Body of pancreas (tissue), 4 donors: ENCODE results near the gene MGAT4B.

Experiments used
- CTCF ChIP-seq, 7 experiments: fragments of 450-650 bp in 4 of 7; fragments of 200-600 bp in 3 of 7; sonication (generic) in 3 of 7; IDR thresholded peaks; one replicate each; pipeline ENCODE4 v1.5.1; 2016 to 2019; ENCODE audit warnings: antibody characterized with exemption in 7 of 7
- POLR2A ChIP-seq, 3 donors: fragments of 450-650 bp; IDR thresholded peaks; one replicate each; pipeline ENCODE4 v1.6.1; 2016; ENCODE audit warnings: antibody characterized with exemption in 3 of 3, mild to moderate bottlenecking in 2 of 3

- TF ChIP-seq CTCF (IDR thresholded peaks at IDR 0.05) = no peak
- no peak for TF ChIP-seq POLR2A (IDR thresholded peaks at IDR 0.05)
Observed at GRCh38 chr5:179786861-179787260, 19.8 kb downstream of the MGAT4B start.
